HG02588 (cell line): ENCODE measurements around the gene CDK14.
"Not testable (repeated sequence)": the region's sequence is repeated elsewhere in the genome, so short reads cannot be mapped to it uniquely, and the experiment has no call there.

Experiments used
- ATAC-seq: cut with Tn5 transposase; IDR thresholded peaks from one replicate; pipeline ENCODE4 v1.9.1; 2021; ENCODE audit warnings: mild to moderate bottlenecking, moderate library complexity; ENCODE audit not compliant: unreplicated experiment

CDK14 gene

GRCh38 chr7:90749262-90749661, 153.1 kb downstream of the CDK14 start:
- ATAC-seq, result no peak

GRCh38 chr7:90749774-90750173, 153.7 kb downstream of the CDK14 start:
- ATAC-seq, result peak; percentile 60

- no peak for ATAC-seq
Observed at GRCh38 chr7:90751595-90751994, 155.5 kb downstream of the CDK14 start.

GRCh38 chr7:90752051-90752450, 155.9 kb downstream of the CDK14 start:
- ATAC-seq, result peak; percentile 56

- ATAC-seq, result no peak
Observed at GRCh38 chr7:90755041-90755440, 158.9 kb downstream of the CDK14 start.

GRCh38 chr7:90756366-90756765, 160.2 kb downstream of the CDK14 start:
- ATAC-seq, result no peak

- ATAC-seq, result peak; percentile 63
Observed at GRCh38 chr7:90757565-90757950, 161.4 kb downstream of the CDK14 start.

GRCh38 chr7:90758933-90759562, 162.9 kb downstream of the CDK14 start:
- no peak for ATAC-seq

GRCh38 chr7:90759710-90760109, 163.6 kb downstream of the CDK14 start:
- no peak for ATAC-seq

GRCh38 chr7:90760892-90761291, 164.8 kb downstream of the CDK14 start:
- ATAC-seq, result no peak

GRCh38 chr7:90761584-90761983, 165.5 kb downstream of the CDK14 start:
- no peak for ATAC-seq

- no peak for ATAC-seq
Observed at GRCh38 chr7:90763108-90763507, 167.0 kb downstream of the CDK14 start.

- ATAC-seq, result no peak
Observed at GRCh38 chr7:90764848-90765570, 168.9 kb downstream of the CDK14 start.

GRCh38 chr7:90766814-90767564, 170.9 kb downstream of the CDK14 start:
- ATAC-seq, result no peak

GRCh38 chr7:90768301-90768700, 172.2 kb downstream of the CDK14 start:
- ATAC-seq, result no peak

- ATAC-seq, result no peak
Observed at GRCh38 chr7:90769036-90769435, 172.9 kb downstream of the CDK14 start.

GRCh38 chr7:90769566-90769965, 173.4 kb downstream of the CDK14 start:
- not testable (repeated sequence) for ATAC-seq

- ATAC-seq, result no peak
Observed at GRCh38 chr7:90771281-90771680, 175.2 kb downstream of the CDK14 start.

- no peak for ATAC-seq
Observed at GRCh38 chr7:90772410-90772809, 176.3 kb downstream of the CDK14 start.

GRCh38 chr7:90773269-90773668, 177.1 kb downstream of the CDK14 start:
- ATAC-seq, result no peak

- ATAC-seq, result no peak
Observed at GRCh38 chr7:90774706-90775105, 178.6 kb downstream of the CDK14 start.

- ATAC-seq, result no peak
Observed at GRCh38 chr7:90775383-90775965, 179.4 kb downstream of the CDK14 start.
